Thymus (tissue), 11 donors: ENCODE measurements around the gene RPS6KA2. TPM values are rescaled to one million over a fixed set of nuclear protein-coding genes. Genes with fewer than 3 reads are reported as not detected.
A peak's percentile ranks its signal among the peaks of the same experiment; 100 is the strongest.

ENCODE experiments used
- DNase-seq, 9 donors: peaks; one replicate each; pipeline ENCODE4 v3.0.0-alpha.2; 2013; ENCODE audit warnings: low spot score in 9 of 9, low read depth in 6 of 9, missing footprints in 1 of 9
- H3K27ac ChIP-seq, 2 donors: one replicate each; pipeline ENCODE4 v1.5.1; 2013; ENCODE audit warnings: control low read depth in 1 of 2, low read depth in 1 of 2, low read length in 1 of 2, mild to moderate bottlenecking in 1 of 2, moderate library complexity in 1 of 2
- H3K27me3 ChIP-seq, 2 donors: one replicate each; pipeline ENCODE4 v1.5.1; 2013; ENCODE audit warnings: low read length in 1 of 2; ENCODE audit not compliant: control insufficient read depth in 2 of 2, insufficient read depth in 1 of 2
- H3K36me3 ChIP-seq, 2 donors: one replicate each; pipeline ENCODE4 v1.5.1; 2013; ENCODE audit warnings: low read length in 1 of 2, mild to moderate bottlenecking in 1 of 2, moderate library complexity in 1 of 2; ENCODE audit not compliant: control insufficient read depth in 2 of 2, insufficient read depth in 2 of 2
- H3K4me1 ChIP-seq, 2 donors: one replicate each; pipeline ENCODE4 v1.5.1; 2013; ENCODE audit warnings: low read length in 2 of 2; ENCODE audit not compliant: control insufficient read depth in 2 of 2, insufficient read depth in 2 of 2
- H3K4me3 ChIP-seq, 2 donors: one replicate each; pipeline ENCODE4 v1.5.1; 2013; ENCODE audit warnings: low read length in 2 of 2, control low read depth in 1 of 2, mild to moderate bottlenecking in 1 of 2
- H3K9me3 ChIP-seq, 2 donors: one replicate each; pipeline ENCODE4 v1.5.1; 2013; ENCODE audit warnings: low read length in 1 of 2, mild to moderate bottlenecking in 1 of 2; ENCODE audit not compliant: control insufficient read depth in 2 of 2, insufficient read depth in 1 of 2
- WGBS: extraction: QIAGEN DNeasy Blood & Tissue Kit; methylation state at CpG from one replicate; pipeline ENCODE4 v1.1.7; 2013; 5-methylcytosine and 5-hydroxymethylcytosine counted together
- polyA plus RNA-seq: library from polyadenylated mRNA; stranded (reverse); fragments of 200-250 nt; gene quantifications from one replicate; pipeline ENCODE4 v1.2.3, GENCODE V29; 2013
- total RNA-seq: library from RNA; stranded (reverse); fragments of 120-200 nt; gene quantifications from one replicate; pipeline ENCODE4 v1.2.4, GENCODE V29; 2013
- donor health status: healthy.

RPS6KA2 gene
- total and polyA plus RNA-seq, 2 donors: 2.9 to 12.3 TPM

GRCh38 chr6:166456395-166457156 is 170.5 kb downstream of the RPS6KA2 start:
- Histone ChIP-seq H3K4me1 (no peaks in the 10 kb centered on the region), H3K4me3 (no peak overlapping the region), H3K36me3 (no peaks in the 10 kb centered on the region), H3K9me3 (peaks cover 0 to 21% of the 10 kb centered on the region in 2 donors), H3K27me3 (no peaks in the 10 kb centered on the region), H3K27ac (no peak overlapping the region)
- WGBS: 68% methylated on average over 6 of the region's 6 CpGs
- peak in 1 of 9 donors; percentile 33 for DNase-seq

- Histone ChIP-seq H3K4me1 (no peaks in the 10 kb centered on the region), H3K27me3 (no peaks in the 10 kb centered on the region), H3K9me3 (peaks cover 0 to 34% of the 10 kb centered on the region in 2 donors), H3K36me3 (no peaks in the 10 kb centered on the region), H3K27ac (no peak overlapping the region), H3K4me3 (no peak overlapping the region)
- no peak for DNase-seq
- WGBS: 96% methylated on average over 25 of the region's 25 CpGs
Observed at GRCh38 chr6:166454692-166455515, 172.1 kb downstream of the RPS6KA2 start.

GRCh38 chr6:166453651-166454050 is 173.4 kb downstream of the RPS6KA2 start:
- Histone ChIP-seq H3K9me3 (peaks cover 0 to 38% of the 10 kb centered on the region in 2 donors), H3K4me3 (no peak overlapping the region), H3K27ac (no peak overlapping the region), H3K27me3 (no peaks in the 10 kb centered on the region), H3K4me1 (peaks cover 0 to 4% of the 10 kb centered on the region in 2 donors), H3K36me3 (no peaks in the 10 kb centered on the region)
- WGBS: 83% methylated on average over 7 of the region's 7 CpGs
- DNase-seq: no peak

- no peak overlapping the region for H3K27ac ChIP-seq
- 78% methylated on average over 5 of the region's 5 CpGs for WGBS
- peaks cover 0 to 9% of the 10 kb centered on the region in 2 donors for H3K4me1 ChIP-seq
- H3K9me3 ChIP-seq: peaks cover 0 to 21% of the 10 kb centered on the region in 2 donors
- no peak for DNase-seq
- no peaks in the 10 kb centered on the region for H3K36me3 ChIP-seq
- no peaks in the 10 kb centered on the region for H3K27me3 ChIP-seq
- H3K4me3 ChIP-seq: no peak overlapping the region
Observed at GRCh38 chr6:166450167-166450873, 176.7 kb downstream of the RPS6KA2 start.

- WGBS: 89% methylated on average over 9 of the region's 9 CpGs
- peaks cover 0 to 17% of the 10 kb centered on the region in 2 donors for H3K9me3 ChIP-seq
- peaks cover 0 to 11% of the 10 kb centered on the region in 2 donors for H3K4me1 ChIP-seq
- H3K27ac ChIP-seq: no peak overlapping the region
- H3K4me3 ChIP-seq: no peak overlapping the region
- no peaks in the 10 kb centered on the region for H3K36me3 ChIP-seq
- no peaks in the 10 kb centered on the region for H3K27me3 ChIP-seq
- no peak for DNase-seq
Observed at GRCh38 chr6:166449641-166450040, 177.4 kb downstream of the RPS6KA2 start.

GRCh38 chr6:166449036-166449435 is 178.0 kb downstream of the RPS6KA2 start:
- 89% methylated on average over 7 of the region's 7 CpGs for WGBS

GRCh38 chr6:166448432-166448831 is 178.6 kb downstream of the RPS6KA2 start:
- H3K4me1 ChIP-seq: peaks cover 5 to 18% of the 10 kb centered on the region in 2 donors
- no peak overlapping the region for H3K4me3 ChIP-seq
- DNase-seq: no peak
- peaks cover 0 to 17% of the 10 kb centered on the region in 2 donors for H3K9me3 ChIP-seq
- no peaks in the 10 kb centered on the region for H3K27me3 ChIP-seq
- WGBS: 90% methylated on average over 13 of the region's 13 CpGs
- no peak overlapping the region for H3K27ac ChIP-seq
- H3K36me3 ChIP-seq: no peaks in the 10 kb centered on the region

More at GRCh38 chr6:166449036-166449435, 178.0 kb downstream of the RPS6KA2 start:
- Histone ChIP-seq H3K9me3 (peaks cover 0 to 17% of the 10 kb centered on the region in 2 donors), H3K27ac (no peak overlapping the region), H3K4me3 (no peak overlapping the region), H3K4me1 (peaks cover 4 to 17% of the 10 kb centered on the region in 2 donors), H3K36me3 (no peaks in the 10 kb centered on the region), H3K27me3 (no peaks in the 10 kb centered on the region)
- DNase-seq: peak in 1 of 9 donors; percentile 22

- H3K36me3 ChIP-seq: no peaks in the 10 kb centered on the region
- 93% methylated on average over 11 of the region's 11 CpGs for WGBS
- no peak overlapping the region for H3K27ac ChIP-seq
- no peak overlapping the region for H3K4me3 ChIP-seq
- no peak for DNase-seq
- H3K27me3 ChIP-seq: peaks cover 0 to under 1% of the 10 kb centered on the region in 2 donors
- peaks cover 17 to 31% of the 10 kb centered on the region in 2 donors for H3K4me1 ChIP-seq
- H3K9me3 ChIP-seq: peaks cover 0 to 17% of the 10 kb centered on the region in 2 donors
Observed at GRCh38 chr6:166446567-166447065, 180.4 kb downstream of the RPS6KA2 start.
